Middle frontal gyrus (tissue), 1 donor: ENCODE results near the gene SARS1.
"Not testable (repeated sequence)": the region's sequence is repeated elsewhere in the genome, so short reads cannot be mapped to it uniquely, and the experiment has no call there.

Source experiments
- DNase-seq: peaks from one replicate; pipeline ENCODE4 v3.0.0-alpha.2; 2015; ENCODE audit warnings: low spot score; ENCODE audit errors: extremely low spot score

The SARS1 gene

GRCh38 chr1:109192433-109192832 is 21.3 kb upstream of the SARS1 start:
- DNase-seq = no peak

- no peak for DNase-seq
Measured at GRCh38 chr1:109193653-109194590, 19.8 kb upstream of the SARS1 start.

GRCh38 chr1:109197158-109198042 is 16.3 kb upstream of the SARS1 start:
- DNase-seq = no peak

GRCh38 chr1:109198043-109198695 is 15.5 kb upstream of the SARS1 start:
- DNase-seq = no peak

- DNase-seq = no peak
Measured at GRCh38 chr1:109198745-109199144, 15.0 kb upstream of the SARS1 start.

- no peak for DNase-seq
Measured at GRCh38 chr1:109199710-109200109, 14.0 kb upstream of the SARS1 start.

GRCh38 chr1:109201123-109201703 is 12.5 kb upstream of the SARS1 start:
- no peak for DNase-seq

GRCh38 chr1:109204484-109204883 is 9.2 kb upstream of the SARS1 start:
- no peak for DNase-seq

- DNase-seq = no peak
Measured at GRCh38 chr1:109206339-109206738, 7.4 kb upstream of the SARS1 start.

GRCh38 chr1:109207467-109208103 is 6.1 kb upstream of the SARS1 start:
- DNase-seq = no peak

GRCh38 chr1:109208394-109208793 is 5.3 kb upstream of the SARS1 start:
- DNase-seq = no peak

- DNase-seq = no peak
Measured at GRCh38 chr1:109208836-109209463, 4.8 kb upstream of the SARS1 start.

- DNase-seq = no peak
Measured at GRCh38 chr1:109210058-109210457, 3.7 kb upstream of the SARS1 start.

- no peak for DNase-seq
Measured at GRCh38 chr1:109213345-109213823, 334 bp upstream of the SARS1 start.

- DNase-seq = no peak
Measured at GRCh38 chr1:109214695-109215623, 1.2 kb downstream of the SARS1 start.

- DNase-seq = no peak
Measured at GRCh38 chr1:109216662-109217061, 2.9 kb downstream of the SARS1 start.

GRCh38 chr1:109218516-109218915 is 4.8 kb downstream of the SARS1 start:
- DNase-seq = no peak

- not testable (repeated sequence) for DNase-seq
Measured at GRCh38 chr1:109221201-109221600, 7.5 kb downstream of the SARS1 start.

GRCh38 chr1:109225308-109225707 is 11.6 kb downstream of the SARS1 start:
- no peak for DNase-seq
